Medulla oblongata (tissue), 1 donor: ENCODE measurements around the gene CCDC136.

Source experiments
- DNase-seq: peaks from one replicate; pipeline ENCODE4 v3.0.0-alpha.2; 2015; ENCODE audit errors: extremely low spot score

Gene CCDC136

GRCh38 chr7:128862571-128863432 lies 71.0 kb downstream of the CCDC136 start, which contains the start of gene ATP6V1F:
Gene ATP6V1F, plus strand, starts transcription at chr7:128862856. Its CDS starts 49 bp downstream, at chr7:128862905.
- peak; percentile 98 for DNase-seq

GRCh38 chr7:128863433-128863989 lies 71.7 kb downstream of the CCDC136 start:
- DNase-seq, result no peak

GRCh38 chr7:128865303-128865702 lies 73.5 kb downstream of the CCDC136 start:
- no peak for DNase-seq

- DNase-seq, result no peak
Observed at GRCh38 chr7:128865996-128866877, 74.5 kb downstream of the CCDC136 start.

- no peak for DNase-seq
Observed at GRCh38 chr7:128867241-128867640, 75.5 kb downstream of the CCDC136 start.

- no peak for DNase-seq
Observed at GRCh38 chr7:128867842-128868623, 76.3 kb downstream of the CCDC136 start.

GRCh38 chr7:128868624-128869137 lies 76.9 kb downstream of the CCDC136 start:
- no peak for DNase-seq

GRCh38 chr7:128869138-128869943 lies 77.6 kb downstream of the CCDC136 start:
- DNase-seq, result peak; percentile 34

- no peak for DNase-seq
Observed at GRCh38 chr7:128869944-128870285, 78.1 kb downstream of the CCDC136 start.

GRCh38 chr7:128871050-128871449 lies 79.3 kb downstream of the CCDC136 start:
- no peak for DNase-seq
